ENCODE data around the gene SHCBP1L. TPM values are rescaled to one million over a fixed set of nuclear protein-coding genes. Genes with fewer than 3 reads are reported as not detected.

Gene SHCBP1L
- total RNA-seq, 2 donors from 2014 or later: not detected

DNA sequence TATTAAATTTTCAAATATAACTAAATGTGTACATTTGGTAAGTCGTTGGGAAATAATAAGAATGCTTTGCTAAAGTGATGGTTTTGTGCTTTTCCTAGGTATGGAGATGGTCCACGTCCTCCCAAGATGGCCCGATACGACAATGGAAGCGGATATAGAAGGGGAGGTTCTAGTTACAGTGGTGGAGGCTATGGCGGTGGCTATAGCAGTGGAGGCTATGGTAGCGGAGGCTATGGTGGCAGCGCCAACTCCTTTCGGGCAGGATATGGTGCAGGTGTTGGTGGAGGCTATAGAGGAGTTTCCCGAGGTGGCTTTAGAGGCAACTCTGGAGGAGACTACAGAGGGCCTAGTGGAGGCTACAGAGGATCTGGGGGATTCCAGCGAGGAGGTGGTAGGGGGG is 66.0 kb downstream of the SHCBP1L start:
- H3K4me1 ChIP-seq: no peaks in the 10 kb centered on the region
- H3K4me3 ChIP-seq: no peak overlapping the region
- WGBS, 2 donors: 95 to 97% methylated on average over 11 of the region's 11 CpGs
- intact Hi-C loops (cut with DNase I): no loop called here
- no peaks in the 10 kb centered on the region for H3K9me3 ChIP-seq
- TF ChIP-seq POLR2A (IDR thresholded peaks at IDR 0.05) (no peak), CTCF (IDR thresholded peaks at IDR 0.05) (no peak)
- peaks cover 6 to 48% of the 10 kb centered on the region in 2 donors for H3K36me3 ChIP-seq (replicated peaks in 1 of 2; ENCODE audit: insufficient read depth in 1 of 2, low read depth in 2 of 2)
- no peaks in the 10 kb centered on the region for H3K27me3 ChIP-seq
- no peak overlapping the region for H3K27ac ChIP-seq
- ATAC-seq (no peak), DNase-seq (no peak)

- H3K9me3 ChIP-seq: no peaks in the 10 kb centered on the region
Measured at GRCh38 chr1:182885591-182885990, 67.4 kb downstream of the SHCBP1L start.

GRCh38 chr1:182884872-182885271 is 68.1 kb downstream of the SHCBP1L start:
- no peaks in the 10 kb centered on the region for H3K4me1 ChIP-seq
- intact Hi-C loops (cut with DNase I): no loop called here
- H3K4me3 ChIP-seq: no peak overlapping the region
- no peak overlapping the region for H3K27ac ChIP-seq
- no peaks in the 10 kb centered on the region for H3K9me3 ChIP-seq
- H3K27me3 ChIP-seq: no peaks in the 10 kb centered on the region
- no peak for ATAC-seq
- DNase-seq: no peak
- TF ChIP-seq POLR2A (IDR thresholded peaks at IDR 0.05) (no peak), CTCF (IDR thresholded peaks at IDR 0.05) (no peak)
- H3K36me3 ChIP-seq (replicated peaks in 1 of 2; ENCODE audit: insufficient read depth in 1 of 2, low read depth in 2 of 2): peaks cover 6 to 66% of the 10 kb centered on the region in 2 donors

More at GRCh38 chr1:182885591-182885990, 67.4 kb downstream of the SHCBP1L start:
- ATAC-seq: no peak
- Histone ChIP-seq H3K36me3 (replicated peaks in 1 of 2; ENCODE audit: insufficient read depth in 1 of 2, low read depth in 2 of 2) (peaks cover 6 to 59% of the 10 kb centered on the region in 2 donors), H3K27ac (no peak overlapping the region), H3K27me3 (no peaks in the 10 kb centered on the region), H3K4me3 (no peak overlapping the region), H3K4me1 (no peaks in the 10 kb centered on the region)
- DNase-seq: no peak
- intact Hi-C loops (cut with DNase I): no loop called here
- 93 to 96% methylated on average over 3 of the region's 3 CpGs for WGBS, 2 donors
- TF ChIP-seq POLR2A (IDR thresholded peaks at IDR 0.05): no peak
- TF ChIP-seq CTCF (IDR thresholded peaks at IDR 0.05): no peak

DNA sequence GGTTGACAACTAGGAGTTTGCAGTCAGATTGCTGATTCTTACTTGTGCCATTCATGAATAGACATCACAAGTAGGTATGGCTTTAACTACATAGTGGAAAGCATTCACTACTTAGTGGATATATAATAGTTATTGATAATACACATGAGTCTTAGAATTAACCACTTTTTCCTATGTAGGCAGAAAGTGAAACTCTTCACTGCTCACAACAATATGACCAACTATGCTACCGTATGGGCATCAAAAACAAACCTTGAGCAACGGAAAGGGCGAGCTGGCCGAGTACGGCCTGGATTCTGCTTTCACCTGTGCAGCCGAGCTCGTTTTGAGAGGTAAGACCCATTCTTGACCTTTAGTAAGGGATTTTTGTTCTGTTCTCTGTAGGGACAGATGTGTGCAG is 75.1 kb downstream of the SHCBP1L start:
- no peak overlapping the region for H3K27ac ChIP-seq
- no peaks in the 10 kb centered on the region for H3K9me3 ChIP-seq
- intact Hi-C loops (cut with DNase I): no loop called here
- no peaks in the 10 kb centered on the region for H3K27me3 ChIP-seq
- peaks cover 7 to 73% of the 10 kb centered on the region in 2 donors for H3K36me3 ChIP-seq (replicated peaks in 1 of 2; ENCODE audit: insufficient read depth in 1 of 2, low read depth in 2 of 2)
- H3K4me1 ChIP-seq: no peaks in the 10 kb centered on the region
- DNase-seq (no peak), ATAC-seq (no peak)
- no peak overlapping the region for H3K4me3 ChIP-seq
- WGBS, 2 donors: 89% methylated on average over 7 of the region's 7 CpGs
- no peak for TF ChIP-seq CTCF (IDR thresholded peaks at IDR 0.05)
- no peak for TF ChIP-seq POLR2A (IDR thresholded peaks at IDR 0.05)

DNA sequence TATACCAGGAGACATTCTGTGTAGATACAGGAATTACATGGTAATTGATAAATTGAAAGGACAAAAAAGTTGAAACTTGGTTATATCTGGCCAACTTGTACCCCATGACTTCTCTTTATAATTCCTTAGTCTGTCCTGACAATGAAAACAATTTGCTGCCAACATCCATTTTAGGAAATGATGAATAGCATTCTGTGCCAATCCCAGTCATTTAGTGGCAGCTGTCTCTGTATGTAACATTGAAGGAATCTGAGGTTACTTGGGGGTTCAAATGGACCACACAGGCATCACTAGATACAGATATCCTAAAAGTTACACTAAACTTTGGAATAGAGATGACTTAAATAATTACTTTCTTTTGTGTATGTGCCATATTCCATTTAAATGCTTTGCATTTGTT is 75.6 kb downstream of the SHCBP1L start:
- TF ChIP-seq CTCF (IDR thresholded peaks at IDR 0.05): no peak
- TF ChIP-seq POLR2A (IDR thresholded peaks at IDR 0.05): no peak
- H3K9me3 ChIP-seq: no peaks in the 10 kb centered on the region
- H3K4me3 ChIP-seq: no peak overlapping the region
- ATAC-seq: no peak
- no peak for DNase-seq
- no peaks in the 10 kb centered on the region for H3K4me1 ChIP-seq
- H3K36me3 ChIP-seq (replicated peaks in 1 of 2; ENCODE audit: insufficient read depth in 1 of 2, low read depth in 2 of 2): peaks cover 7 to 70% of the 10 kb centered on the region in 2 donors
- no peak overlapping the region for H3K27ac ChIP-seq
- H3K27me3 ChIP-seq: no peaks in the 10 kb centered on the region
- intact Hi-C loops (cut with DNase I): no loop called here
